Measurements from ENCODE around the gene LYSMD1. TPM values are rescaled to one million over a fixed set of nuclear protein-coding genes. Genes with fewer than 3 reads are reported as not detected.

Gene LYSMD1
- total RNA-seq, 4 donors from 2014 or later, result 4.6 to 8.8 (median 5.9) TPM

DNA sequence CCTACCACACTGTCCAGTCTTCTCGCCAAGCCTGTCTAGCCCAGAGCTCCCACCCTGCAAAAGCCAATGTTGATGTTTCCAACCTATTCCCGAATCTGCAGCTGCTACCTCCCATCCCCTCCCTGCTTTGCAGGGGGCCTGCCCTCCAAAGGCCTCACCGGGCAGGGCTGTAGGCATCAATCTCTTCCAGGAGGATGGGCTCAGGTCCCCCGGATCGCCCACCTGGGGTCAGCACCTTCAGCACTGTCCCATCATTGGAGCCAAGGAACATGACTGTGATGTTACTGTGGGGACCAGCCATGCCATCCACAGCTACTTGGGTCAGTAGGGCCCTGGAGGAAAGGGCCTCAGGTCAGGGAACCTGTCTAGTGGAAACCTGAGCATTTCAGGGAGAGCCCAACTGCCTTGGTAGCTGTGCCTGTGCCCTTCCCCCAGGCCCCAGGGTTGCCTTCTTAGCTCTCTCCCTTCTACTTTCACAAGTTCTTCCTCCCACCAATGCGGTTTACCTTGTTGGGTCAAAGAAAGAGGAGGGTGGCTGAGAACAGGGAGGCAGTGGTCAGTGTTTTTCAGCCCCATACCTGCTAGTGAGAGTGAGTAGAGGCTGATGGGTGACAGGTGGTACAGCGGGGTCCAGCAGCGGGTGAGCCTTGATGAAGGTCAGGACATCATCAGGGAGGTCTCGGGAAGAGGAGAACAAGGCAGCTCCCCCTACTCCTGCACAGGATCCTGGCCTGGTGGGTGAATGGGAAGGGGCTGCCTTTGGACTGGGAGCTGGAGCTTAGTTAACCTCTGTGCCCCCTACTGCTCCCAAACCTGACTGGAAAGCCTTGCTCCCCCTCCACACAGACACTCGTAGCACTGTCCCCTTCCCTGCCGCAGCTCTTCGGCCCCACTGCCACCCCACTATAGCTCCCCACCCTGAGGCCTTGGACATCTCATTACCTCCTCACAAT lies 30.0 kb downstream of the LYSMD1 start:
- intact Hi-C loops (cut with DNase I), result loop anchor here (10.0 kb wide), 1 partner anchor 111 kb away; no protein-coding TSS in a partner anchor
- no peak for DNase-seq
- no peaks in the 10 kb centered on the region for H3K9me3 ChIP-seq
- H3K27me3 ChIP-seq, result no peaks in the 10 kb centered on the region
- H3K27ac ChIP-seq, result no peak overlapping the region
- 84 to 88% methylated on average over 7 to 8 of the region's 12 CpGs for WGBS, 2 donors
- H3K4me3 ChIP-seq, result no peak overlapping the region
- H3K4me1 ChIP-seq, result peaks cover 0 to 23% (median 10%) of the 10 kb centered on the region in 3 donors
- no peak for TF ChIP-seq POLR2A (IDR thresholded peaks at IDR 0.05)
- peaks cover 0 to 25% (median 0%) of the 10 kb centered on the region in 3 donors for H3K36me3 ChIP-seq

DNA sequence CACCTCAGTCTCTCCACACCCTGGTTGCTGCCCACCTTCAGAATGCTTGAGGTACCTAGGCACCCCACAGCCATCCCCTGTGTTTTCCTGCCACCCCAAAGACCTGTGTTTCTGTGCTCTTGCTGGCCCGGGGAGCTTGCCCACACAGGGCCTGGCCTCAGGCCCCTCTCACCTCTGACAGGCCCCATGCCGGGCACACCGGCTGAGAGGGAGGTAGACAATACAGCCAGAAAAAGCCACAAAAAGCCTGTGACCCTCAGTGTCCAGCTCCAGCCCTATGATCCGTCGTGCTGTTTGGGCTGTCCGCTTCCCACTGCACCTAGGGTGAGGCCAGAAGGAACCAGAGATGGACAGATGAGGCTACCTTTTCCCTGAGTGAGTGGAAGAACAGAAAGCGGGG lies 30.7 kb downstream of the LYSMD1 start:
- DNase-seq, result no peak
- 93 to 94% methylated on average over 2 to 6 of the region's 7 CpGs for WGBS, 2 donors
- Histone ChIP-seq H3K4me1 (peaks cover 0 to 27% (median 16%) of the 10 kb centered on the region in 3 donors), H3K27me3 (no peaks in the 10 kb centered on the region), H3K27ac (no peak overlapping the region), H3K9me3 (no peaks in the 10 kb centered on the region), H3K36me3 (peaks cover 0 to 25% (median 0%) of the 10 kb centered on the region in 3 donors), H3K4me3 (no peak overlapping the region)
- intact Hi-C loops (cut with DNase I), result loop anchor here (10.0 kb wide), 1 partner anchor 110 kb away; no protein-coding TSS in a partner anchor
- no peak for TF ChIP-seq POLR2A (IDR thresholded peaks at IDR 0.05)
- TF ChIP-seq, protein P1, sequence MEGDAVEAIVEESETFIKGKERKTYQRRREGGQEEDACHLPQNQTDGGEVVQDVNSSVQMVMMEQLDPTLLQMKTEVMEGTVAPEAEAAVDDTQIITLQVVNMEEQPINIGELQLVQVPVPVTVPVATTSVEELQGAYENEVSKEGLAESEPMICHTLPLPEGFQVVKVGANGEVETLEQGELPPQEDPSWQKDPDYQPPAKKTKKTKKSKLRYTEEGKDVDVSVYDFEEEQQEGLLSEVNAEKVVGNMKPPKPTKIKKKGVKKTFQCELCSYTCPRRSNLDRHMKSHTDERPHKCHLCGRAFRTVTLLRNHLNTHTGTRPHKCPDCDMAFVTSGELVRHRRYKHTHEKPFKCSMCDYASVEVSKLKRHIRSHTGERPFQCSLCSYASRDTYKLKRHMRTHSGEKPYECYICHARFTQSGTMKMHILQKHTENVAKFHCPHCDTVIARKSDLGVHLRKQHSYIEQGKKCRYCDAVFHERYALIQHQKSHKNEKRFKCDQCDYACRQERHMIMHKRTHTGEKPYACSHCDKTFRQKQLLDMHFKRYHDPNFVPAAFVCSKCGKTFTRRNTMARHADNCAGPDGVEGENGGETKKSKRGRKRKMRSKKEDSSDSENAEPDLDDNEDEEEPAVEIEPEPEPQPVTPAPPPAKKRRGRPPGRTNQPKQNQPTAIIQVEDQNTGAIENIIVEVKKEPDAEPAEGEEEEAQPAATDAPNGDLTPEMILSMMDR (IDR thresholded peaks at IDR 0.05), result no peak

DNA sequence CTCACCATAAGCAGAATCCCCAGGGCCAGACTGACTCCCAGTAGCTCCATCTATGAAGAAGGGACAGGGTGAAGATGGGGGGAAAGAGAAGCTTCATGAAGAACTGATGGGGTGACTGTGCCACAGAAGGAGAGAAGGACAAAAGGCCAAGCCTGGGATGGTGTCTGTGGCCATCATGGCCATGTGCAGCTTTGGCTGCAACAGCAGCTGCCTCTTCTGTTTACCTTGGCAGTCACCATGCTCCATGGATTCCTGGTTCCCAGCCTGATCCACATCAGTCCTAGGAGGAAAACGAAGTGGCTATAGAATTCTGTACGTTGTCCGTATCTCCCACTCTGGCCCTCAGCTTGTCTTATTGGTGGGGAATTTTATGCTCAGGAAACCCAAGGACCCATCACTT lies 31.3 kb downstream of the LYSMD1 start:
- Histone ChIP-seq H3K9me3 (no peaks in the 10 kb centered on the region), H3K4me3 (no peak overlapping the region), H3K36me3 (peaks cover 0 to 25% (median 0%) of the 10 kb centered on the region in 3 donors), H3K27me3 (no peaks in the 10 kb centered on the region), H3K27ac (no peak overlapping the region), H3K4me1 (peaks cover 0 to 27% (median 16%) of the 10 kb centered on the region in 3 donors)
- intact Hi-C loops (cut with DNase I), result loop anchor here (10.0 kb wide), 1 partner anchor 110 kb away; no protein-coding TSS in a partner anchor
- DNase-seq, result no peak
- TF ChIP-seq POLR2A (IDR thresholded peaks at IDR 0.05), result no peak
- TF ChIP-seq, protein P1 (IDR thresholded peaks at IDR 0.05), result no peak
- WGBS, 2 donors, result 80 to 97% methylated on average over 1 to 3 of the region's 3 CpGs

DNA sequence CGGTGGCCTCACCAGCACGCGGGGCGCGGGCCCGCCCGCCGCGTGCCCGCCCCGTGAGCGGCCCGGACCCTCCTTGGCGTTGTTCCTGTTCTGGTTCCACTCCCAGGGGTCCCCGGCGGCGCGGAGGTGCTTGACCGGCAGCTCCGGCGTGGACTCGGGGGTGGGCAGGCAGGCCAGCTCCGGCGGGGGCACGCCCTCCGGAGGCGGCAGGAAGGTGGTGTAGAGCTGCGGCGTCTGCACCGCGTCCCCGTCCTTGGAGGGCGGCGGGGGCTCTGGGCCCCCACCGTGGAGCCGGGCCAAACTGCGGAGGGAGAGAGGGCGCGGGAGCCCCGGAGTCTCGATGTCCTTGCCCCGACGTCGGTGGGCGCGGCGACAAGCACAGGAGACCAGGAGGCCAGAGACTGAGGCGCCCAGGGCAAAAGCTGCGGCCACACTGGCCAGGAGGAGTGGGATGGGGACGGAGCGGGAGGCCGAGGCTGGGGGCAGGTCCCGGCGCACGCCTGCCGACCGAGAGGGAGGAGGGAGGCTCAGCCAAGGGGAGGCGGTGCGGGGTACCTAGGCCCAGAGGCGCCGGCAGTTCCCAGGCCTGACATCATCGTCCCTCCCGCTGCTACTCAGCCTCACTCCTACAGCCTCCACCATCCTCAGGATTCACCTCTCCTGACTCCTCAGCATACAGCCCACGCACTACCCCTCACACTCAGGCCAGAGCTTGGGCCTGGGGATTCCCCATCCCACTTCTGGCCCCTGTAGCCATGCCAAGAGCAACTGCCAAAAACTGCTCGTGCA lies 32.5 kb downstream of the LYSMD1 start:
- Histone ChIP-seq H3K4me3 (peak overlapping the region in 1 of 4 donors; percentile 47), H3K36me3 (peaks cover 0 to 21% (median 0%) of the 10 kb centered on the region in 3 donors), H3K4me1 (peaks cover 0 to 27% (median 16%) of the 10 kb centered on the region in 3 donors), H3K27me3 (no peaks in the 10 kb centered on the region), H3K27ac (no peak overlapping the region), H3K9me3 (no peaks in the 10 kb centered on the region)
- intact Hi-C loops (cut with DNase I), result loop anchor here (10.0 kb wide), 1 partner anchor 108 kb away; no protein-coding TSS in a partner anchor
- no peak for DNase-seq
- no peak for TF ChIP-seq POLR2A (IDR thresholded peaks at IDR 0.05)
- TF ChIP-seq, protein P1 (IDR thresholded peaks at IDR 0.05), result no peak
- 92 to 96% methylated on average over 12 to 13 of the region's 65 CpGs for WGBS, 2 donors

DNA sequence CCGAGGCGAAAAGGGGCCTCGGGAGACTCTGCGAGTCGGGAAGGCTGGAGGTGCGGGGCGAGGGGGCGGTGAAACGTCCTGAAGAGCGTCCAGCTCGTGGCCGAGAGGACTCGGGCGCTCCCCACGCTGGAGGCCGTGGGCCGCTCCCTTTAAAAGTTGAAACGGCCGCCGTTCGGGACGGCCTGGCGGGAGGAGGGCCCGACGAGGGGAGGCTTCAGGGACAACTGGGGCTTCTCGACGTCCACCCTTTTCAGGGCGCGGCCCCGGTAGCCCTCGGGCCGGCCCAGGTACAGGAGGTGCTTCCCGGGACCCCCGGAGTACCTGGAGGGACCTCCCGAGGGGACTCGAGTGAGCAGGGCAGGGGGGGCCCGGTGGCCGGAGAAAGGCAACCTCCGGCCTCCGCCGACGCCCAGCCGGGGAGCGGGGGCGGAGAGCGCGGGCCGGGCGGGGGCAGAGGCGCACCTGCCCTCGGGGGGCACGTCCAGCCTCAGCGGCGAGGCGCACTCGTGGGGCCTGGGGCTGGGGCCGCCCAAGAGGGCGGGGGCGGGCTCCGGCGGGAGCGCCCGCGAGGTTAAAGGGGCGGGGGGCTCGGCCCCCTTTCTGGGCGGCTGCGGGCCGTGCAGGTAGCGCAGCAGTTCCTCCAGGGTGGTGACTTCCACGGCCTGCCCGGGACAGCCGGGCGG lies 33.2 kb downstream of the LYSMD1 start:
- no peak for DNase-seq
- H3K36me3 ChIP-seq, result peaks cover 0 to 17% (median 0%) of the 10 kb centered on the region in 3 donors
- TF ChIP-seq POLR2A (IDR thresholded peaks at IDR 0.05), result no peak
- TF ChIP-seq, protein P1 (IDR thresholded peaks at IDR 0.05), result no peak
- H3K4me1 ChIP-seq, result peaks cover 0 to 27% (median 16%) of the 10 kb centered on the region in 3 donors
- H3K9me3 ChIP-seq, result no peaks in the 10 kb centered on the region
- peak overlapping the region; percentile 30 to 61 (median 49) for H3K4me3 ChIP-seq
- WGBS, 2 donors, result 35 to 51% methylated on average over 18 to 23 of the region's 74 CpGs
- H3K27ac ChIP-seq, result peak overlapping the region in 2 of 4 donors; percentile 71 to 74
- no peaks in the 10 kb centered on the region for H3K27me3 ChIP-seq
- intact Hi-C loops (cut with DNase I), result loop anchor here (10.0 kb wide), 1 partner anchor 108 kb away; no protein-coding TSS in a partner anchor
